GM19099 (cell line): ENCODE data around the gene BPI.

Experiments used
- POLR2A ChIP-seq: IDR thresholded peaks from 3 replicates; pipeline ENCODE4 v1.6.1; 2011; ENCODE audit warnings: low read depth; ENCODE audit not compliant: insufficient read length; ENCODE audit errors: extremely low read depth

The BPI gene

GRCh38 chr20:38315290-38315966 is 11.5 kb downstream of the BPI start:
- no peak for TF ChIP-seq POLR2A

GRCh38 chr20:38316341-38316740 is 12.4 kb downstream of the BPI start:
- no peak for TF ChIP-seq POLR2A

- TF ChIP-seq POLR2A: no peak
These were observed 13.5 kb downstream of the BPI start for GRCh38 chr20:38317422-38317821.

GRCh38 chr20:38320221-38320620 is 16.3 kb downstream of the BPI start:
- no peak for TF ChIP-seq POLR2A

GRCh38 chr20:38321959-38322598 is 18.1 kb downstream of the BPI start:
- TF ChIP-seq POLR2A: no peak

- TF ChIP-seq POLR2A: no peak
These were observed 20.2 kb downstream of the BPI start for GRCh38 chr20:38324159-38324558.

- no peak for TF ChIP-seq POLR2A
These were observed 21.2 kb downstream of the BPI start for GRCh38 chr20:38325167-38325566.

GRCh38 chr20:38325905-38326304 is 21.9 kb downstream of the BPI start:
- no peak for TF ChIP-seq POLR2A

GRCh38 chr20:38326309-38326708 is 22.4 kb downstream of the BPI start:
- TF ChIP-seq POLR2A: no peak

- no peak for TF ChIP-seq POLR2A
These were observed 26.7 kb downstream of the BPI start for GRCh38 chr20:38330638-38331037.

GRCh38 chr20:38331245-38331644 is 27.3 kb downstream of the BPI start:
- no peak for TF ChIP-seq POLR2A

- TF ChIP-seq POLR2A: no peak
These were observed 27.9 kb downstream of the BPI start for GRCh38 chr20:38331814-38332213.

GRCh38 chr20:38334016-38334415 is 30.1 kb downstream of the BPI start:
- TF ChIP-seq POLR2A: no peak

GRCh38 chr20:38336726-38337125 is 32.8 kb downstream of the BPI start:
- no peak for TF ChIP-seq POLR2A

- TF ChIP-seq POLR2A: no peak
These were observed 33.7 kb downstream of the BPI start for GRCh38 chr20:38337561-38338140.

- TF ChIP-seq POLR2A: no peak
These were observed 35.0 kb downstream of the BPI start for GRCh38 chr20:38338849-38339520.
